GM23248 (cell line): ENCODE results near the gene KCNG2. TPM values are rescaled to one million over a fixed set of nuclear protein-coding genes. Genes with fewer than 3 reads are reported as not detected.

Experiments
- DNase-seq: peaks from one replicate; pipeline ENCODE4 v3.0.0-alpha.2; 2015
- H2AFZ ChIP-seq: fragments of 200-600 bp; sonication (generic); 2 replicates; pipeline ENCODE4 v1.6.1; 2016; ENCODE audit warnings: antibody characterized with exemption
- H3F3A ChIP-seq: fragments of 200-600 bp; sonication (generic); 2 replicates; pipeline ENCODE4 v1.6.1; 2016; ENCODE audit warnings: mild to moderate bottlenecking, antibody characterized with exemption, mixed run types; ENCODE audit not compliant: insufficient read depth
- H3K27ac ChIP-seq: fragments of 200-600 bp; sonication (generic); 2 replicates; pipeline ENCODE4 v1.5.1; 2016; ENCODE audit warnings: mild to moderate bottlenecking
- H3K27me3 ChIP-seq: fragments of 200-600 bp; sonication (generic); replicated peaks from 2 replicates; pipeline ENCODE4 v1.6.1; 2016; ENCODE audit warnings: mild to moderate bottlenecking; ENCODE audit not compliant: insufficient read depth
- H3K36me3 ChIP-seq: fragments of 200-600 bp; sonication (generic); 2 replicates; pipeline ENCODE4 v1.6.1; 2016; ENCODE audit warnings: low read depth, mild to moderate bottlenecking
- H3K4me1 ChIP-seq: fragments of 200-600 bp; sonication (generic); 2 replicates; pipeline ENCODE4 v1.6.1; 2016; ENCODE audit warnings: mild to moderate bottlenecking; ENCODE audit not compliant: insufficient read depth
- H3K4me2 ChIP-seq: fragments of 200-600 bp; sonication (generic); one replicate; pipeline ENCODE4 v1.6.1; 2016; ENCODE audit warnings: mild to moderate bottlenecking; ENCODE audit not compliant: unreplicated experiment
- H3K4me3 ChIP-seq: fragments of 200-600 bp; sonication (generic); 2 replicates; pipeline ENCODE4 v1.5.1; 2016; ENCODE audit warnings: mild to moderate bottlenecking
- H3K79me2 ChIP-seq: fragments of 200-600 bp; sonication (generic); 2 replicates; pipeline ENCODE4 v1.6.1; 2016; ENCODE audit warnings: mild to moderate bottlenecking; ENCODE audit not compliant: insufficient read depth
- H3K9ac ChIP-seq: fragments of 200-600 bp; sonication (generic); 2 replicates; pipeline ENCODE4 v1.6.1; 2016; ENCODE audit warnings: mild to moderate bottlenecking
- H3K9me2 ChIP-seq: fragments of 200-600 bp; sonication (generic); 2 replicates; pipeline ENCODE4 v1.6.1; 2016; ENCODE audit warnings: mixed run types, mild to moderate bottlenecking, moderate library complexity; ENCODE audit not compliant: insufficient read depth
- H3K9me3 ChIP-seq: fragments of 200-600 bp; sonication (generic); one replicate; pipeline ENCODE4 v1.6.1; 2017; ENCODE audit warnings: low read depth
- H4K20me1 ChIP-seq: fragments of 200-600 bp; sonication (generic); 2 replicates; pipeline ENCODE4 v1.6.0; 2016; ENCODE audit not compliant: insufficient read depth
- EZH2 ChIP-seq: fragments of 200-600 bp; sonication (generic); IDR thresholded peaks from 2 replicates; pipeline ENCODE4 v1.6.1; 2018; ENCODE audit warnings: antibody characterized with exemption, mild to moderate bottlenecking; ENCODE audit not compliant: insufficient read depth, poor library complexity, severe bottlenecking
- EZH2phosphoT487 ChIP-seq: fragments of 200-600 bp; sonication (generic); IDR thresholded peaks from 2 replicates; pipeline ENCODE4 v1.6.1; 2018; ENCODE audit warnings: antibody characterized with exemption, moderate library complexity, mild to moderate bottlenecking, low read depth; ENCODE audit not compliant: insufficient read depth
- WGBS, 2 experiments: methylation state at CpG; one replicate each; pipeline ENCODE4 v1.1.6; 2015 to 2017; ENCODE audit warnings: low lambda C conversion rate in 2 of 2, low coverage in 1 of 2; ENCODE audit errors: missing lambda C conversion rate in 2 of 2; 5-methylcytosine and 5-hydroxymethylcytosine counted together
- in situ Hi-C: fragments of 300-500 bp; cut with MboI; formaldehyde crosslinking; loops from 2 replicates; pipeline ENCODE4 v1.15.0; 2020
- polyA plus RNA-seq: library from polyadenylated mRNA; unstranded; fragments of >200 nt; fragmentation: Nextera tagmentation; extraction: Ambion mirVana; gene quantifications from 2 replicates; pipeline ENCODE4 v1.2.1, GENCODE V29; 2016
- total RNA-seq: library from RNA; depleted of rRNA; stranded (reverse); fragments of >200 nt; shearing (Covaris generic); gene quantifications from 2 replicates; pipeline ENCODE4 v1.2.3, GENCODE V29; 2014

KCNG2 gene
- total and polyA plus RNA-seq, 2 experiments from 2014 or later, result not detected

- TF ChIP-seq EZH2phosphoT487 (no peak), EZH2 (no peak)
- Histone ChIP-seq H3K27ac (peak overlapping the region; percentile 23; the same call in 1 of the 2 replicates), H4K20me1 (no peaks in the 10 kb centered on the region), H3K9ac (peak overlapping the region; percentile 76), H3K4me3 (peak overlapping the region; percentile 17; the same call in 1 of the 2 replicates), H3K9me2 (no peaks in the 10 kb centered on the region), H3K4me2 (peak overlapping the region; percentile 50), H3K4me1 (peaks cover 4% of the 10 kb centered on the region), H3K9me3 (no peaks in the 10 kb centered on the region), H3K27me3 (peaks cover 16% of the 10 kb centered on the region; the same call in 1 of the 2 replicates), H3K79me2 (no peaks in the 10 kb centered on the region), H3F3A (no peaks in the 10 kb centered on the region), H2AFZ (peak overlapping the region; percentile 39), H3K36me3 (no peaks in the 10 kb centered on the region)
- DNase-seq, result peak; percentile 75
- 1 to 4% methylated on average over 14 of the region's 14 CpGs for WGBS, 2 experiments
- in situ Hi-C loops, result no loop called here
Measured at GRCh38 chr18:79765491-79766245, 32.1 kb upstream of the KCNG2 start.

GRCh38 chr18:79766308-79766707, 31.4 kb upstream of the KCNG2 start:
- Histone ChIP-seq H3K4me1 (peaks cover 4% of the 10 kb centered on the region), H3K9ac (no peak overlapping the region), H3K36me3 (no peaks in the 10 kb centered on the region), H3F3A (no peaks in the 10 kb centered on the region), H3K79me2 (no peaks in the 10 kb centered on the region), H3K27me3 (peaks cover 16% of the 10 kb centered on the region; the same call in 1 of the 2 replicates), H3K9me3 (no peaks in the 10 kb centered on the region), H3K4me2 (peak overlapping the region; percentile 50), H2AFZ (peak overlapping the region; percentile 39; the same call in 1 of the 2 replicates), H3K9me2 (no peaks in the 10 kb centered on the region), H4K20me1 (no peaks in the 10 kb centered on the region), H3K4me3 (no peak overlapping the region), H3K27ac (no peak overlapping the region)
- in situ Hi-C loops, result no loop called here
- DNase-seq, result no peak
- no peak for TF ChIP-seq EZH2
- WGBS, 2 experiments, result 41 to 47% methylated on average over 14 to 16 of the region's 16 CpGs

- Histone ChIP-seq H3K79me2 (no peaks in the 10 kb centered on the region), H3K9ac (no peak overlapping the region), H2AFZ (no peak overlapping the region), H3K9me3 (no peaks in the 10 kb centered on the region), H3K27ac (no peak overlapping the region), H3K9me2 (no peaks in the 10 kb centered on the region), H3F3A (no peaks in the 10 kb centered on the region), H3K4me3 (no peak overlapping the region), H3K27me3 (peaks cover 16% of the 10 kb centered on the region; the same call in 1 of the 2 replicates), H3K36me3 (no peaks in the 10 kb centered on the region), H4K20me1 (no peaks in the 10 kb centered on the region), H3K4me2 (no peak overlapping the region), H3K4me1 (peaks cover 4% of the 10 kb centered on the region)
- no peak for TF ChIP-seq EZH2
- TF ChIP-seq EZH2phosphoT487, result no peak
- in situ Hi-C loops, result no loop called here
- no peak for DNase-seq
- WGBS, 2 experiments, result 9 to 15% methylated on average over 3 of the region's 3 CpGs
Measured at GRCh38 chr18:79768745-79769144, 29.0 kb upstream of the KCNG2 start.

DNA sequence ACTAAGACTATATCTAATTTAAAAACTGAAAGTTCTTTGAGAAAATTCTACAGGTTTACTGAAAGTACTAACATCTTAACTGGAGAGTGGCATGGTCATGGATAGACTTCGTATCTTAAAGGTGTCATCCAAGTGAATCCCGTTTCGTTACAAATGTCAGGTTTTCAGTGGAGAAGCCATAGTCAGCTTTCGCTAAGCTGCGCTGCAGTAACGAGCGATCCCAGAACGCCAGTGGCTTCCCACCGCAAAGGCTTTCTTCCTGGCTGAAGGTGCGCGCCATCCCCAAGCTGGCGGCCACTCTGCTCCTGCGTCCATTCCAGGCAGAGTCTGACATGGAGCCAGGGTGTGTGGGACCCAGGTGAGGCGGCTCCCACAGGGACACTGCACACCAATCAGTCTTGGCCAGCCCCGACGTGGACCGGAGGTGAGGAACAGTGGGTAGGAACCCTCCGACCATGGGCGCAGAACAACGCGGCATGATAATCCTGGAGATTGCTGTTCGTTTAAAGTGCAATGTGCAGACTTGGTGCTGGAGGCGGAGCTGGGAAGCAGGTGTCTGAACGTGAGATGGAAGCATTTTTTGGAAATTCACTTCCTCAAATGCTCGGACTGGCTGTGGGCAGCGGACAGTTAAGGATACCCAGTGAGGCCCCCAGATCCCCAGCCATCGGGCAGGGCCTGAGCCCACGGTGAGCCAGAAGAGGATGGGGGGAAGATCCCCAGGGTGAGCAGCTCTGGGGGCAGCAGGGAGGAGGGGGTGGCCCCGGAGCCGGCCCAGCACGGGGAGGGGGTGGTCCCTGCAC, 27.8 kb upstream of the KCNG2 start:
- Histone ChIP-seq H3K27ac (no peak overlapping the region), H3K9me2 (no peaks in the 10 kb centered on the region), H3K4me3 (no peak overlapping the region), H3K4me2 (no peak overlapping the region), H3F3A (no peaks in the 10 kb centered on the region), H3K4me1 (peaks cover 4% of the 10 kb centered on the region), H4K20me1 (no peaks in the 10 kb centered on the region), H3K27me3 (peaks cover 16% of the 10 kb centered on the region; the same call in 1 of the 2 replicates), H3K9me3 (no peaks in the 10 kb centered on the region), H3K79me2 (no peaks in the 10 kb centered on the region), H2AFZ (no peak overlapping the region), H3K36me3 (no peaks in the 10 kb centered on the region), H3K9ac (no peak overlapping the region)
- DNase-seq, result no peak
- 75 to 77% methylated on average over 29 to 31 of the region's 31 CpGs for WGBS, 2 experiments
- in situ Hi-C loops, result no loop called here
- TF ChIP-seq EZH2, result no peak
- no peak for TF ChIP-seq EZH2phosphoT487
